Adrenal gland (tissue), 5 donors: ENCODE measurements around the gene GOLGA8R.
"Not testable (repeated sequence)": the region's sequence is repeated elsewhere in the genome, so short reads cannot be mapped to it uniquely, and the experiment has no call there.

Experiments
- CTCF ChIP-seq, 6 experiments: fragments of 450-650 bp in 4 of 6; fragments of 200-600 bp in 2 of 6; sonication (generic) in 1 of 6; IDR thresholded peaks; 1 replicate in 5 of 6; 2 replicates in 1 of 6; pipeline versions ENCODE4 v1.5.1 to v1.8.0; 2016 to 2021; ENCODE audit warnings: antibody characterized with exemption in 6 of 6, mild to moderate bottlenecking in 2 of 6, moderate library complexity in 1 of 6
- POLR2A ChIP-seq, 2 donors: fragments of 450-650 bp; IDR thresholded peaks; one replicate each; pipeline ENCODE4 v1.6.1; 2017; ENCODE audit warnings: antibody characterized with exemption in 2 of 2, mild to moderate bottlenecking in 2 of 2, moderate library complexity in 1 of 2
- donor health status: DM: no; HTN: no; CAD: no.

GRCh38 chr15:30360990-30361389, 53.1 kb downstream of the GOLGA8R start:
- TF ChIP-seq CTCF, POLR2A (IDR thresholded peaks at IDR 0.05): not testable (repeated sequence)
